ENCODE results near the gene FGF22.

GRCh38 chr19:640606-641189, 1.0 kb downstream of the FGF22 start:
- TF ChIP-seq CTCF (conservative IDR thresholded peaks at IDR 0.05; ENCODE audit: low read depth, low read length): no peak
- no peak for TF ChIP-seq EZH2 (IDR thresholded peaks at IDR 0.05; ENCODE audit: low read length, unreplicated experiment)
- TF ChIP-seq EZH2phosphoT487 (IDR thresholded peaks at IDR 0.05; ENCODE audit: borderline replicate concordance, low read length): no peak
